GM12801 (cell line): ENCODE results near the gene RPGRIP1.

Experiments
- CTCF ChIP-seq: IDR thresholded peaks from one replicate; pipeline ENCODE4 v1.5.1; 2011; ENCODE audit warnings: control low read depth; ENCODE audit not compliant: insufficient read length; ENCODE audit errors: extremely low read depth

Gene RPGRIP1

GRCh38 chr14:21302013-21302835, 22.3 kb downstream of the RPGRIP1 start:
- TF ChIP-seq CTCF: no peak

- TF ChIP-seq CTCF: no peak
Observed at GRCh38 chr14:21307637-21308036, 27.8 kb downstream of the RPGRIP1 start.

GRCh38 chr14:21308132-21308478, 28.2 kb downstream of the RPGRIP1 start:
- TF ChIP-seq CTCF: no peak

GRCh38 chr14:21308479-21309237, 28.8 kb downstream of the RPGRIP1 start:
- no peak for TF ChIP-seq CTCF

- no peak for TF ChIP-seq CTCF
Observed at GRCh38 chr14:21309238-21309636, 29.4 kb downstream of the RPGRIP1 start.

- TF ChIP-seq CTCF: no peak
Observed at GRCh38 chr14:21309956-21310355, 30.1 kb downstream of the RPGRIP1 start.

- TF ChIP-seq CTCF: no peak
Observed at GRCh38 chr14:21311614-21312013, 31.7 kb downstream of the RPGRIP1 start.
